Measurements from ENCODE around the gene WWOX.
"Not testable (repeated sequence)": the region's sequence is repeated elsewhere in the genome, so short reads cannot be mapped to it uniquely, and the experiment has no call there.

GRCh38 chr16:78604423-78605062 lies 505.1 kb downstream of the WWOX start:
- TF ChIP-seq CTCF (IDR thresholded peaks at IDR 0.05; ENCODE audit: low read depth, low read length); POLR2A (IDR thresholded peaks at IDR 0.05; ENCODE audit: extremely low read depth, insufficient read length); MYC (IDR thresholded peaks at IDR 0.05; ENCODE audit: low read depth, low read length): not testable (repeated sequence)
- TF ChIP-seq, protein P1, sequence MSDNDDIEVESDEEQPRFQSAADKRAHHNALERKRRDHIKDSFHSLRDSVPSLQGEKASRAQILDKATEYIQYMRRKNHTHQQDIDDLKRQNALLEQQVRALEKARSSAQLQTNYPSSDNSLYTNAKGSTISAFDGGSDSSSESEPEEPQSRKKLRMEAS (IDR thresholded peaks at IDR 0.05; ENCODE audit: low read depth, low read length): not testable (repeated sequence)

All from NB4 (cell line).